Head of caudate nucleus (tissue), 42 donors: ENCODE results near the gene GET4.

Experiments
- DNase-seq, 42 donors: peaks; one replicate each; pipeline versions ENCODE4 v3.0.0 to v3.0.0-alpha.2; 2020 to 2021; ENCODE audit warnings: mixed read lengths in 7 of 42
- intact Hi-C: fragments of 100-400 bp; cut with DNase I; formaldehyde crosslinking; loops from one replicate; pipeline ENCODE4 v1.15.0; 2022

GET4 gene

DNA sequence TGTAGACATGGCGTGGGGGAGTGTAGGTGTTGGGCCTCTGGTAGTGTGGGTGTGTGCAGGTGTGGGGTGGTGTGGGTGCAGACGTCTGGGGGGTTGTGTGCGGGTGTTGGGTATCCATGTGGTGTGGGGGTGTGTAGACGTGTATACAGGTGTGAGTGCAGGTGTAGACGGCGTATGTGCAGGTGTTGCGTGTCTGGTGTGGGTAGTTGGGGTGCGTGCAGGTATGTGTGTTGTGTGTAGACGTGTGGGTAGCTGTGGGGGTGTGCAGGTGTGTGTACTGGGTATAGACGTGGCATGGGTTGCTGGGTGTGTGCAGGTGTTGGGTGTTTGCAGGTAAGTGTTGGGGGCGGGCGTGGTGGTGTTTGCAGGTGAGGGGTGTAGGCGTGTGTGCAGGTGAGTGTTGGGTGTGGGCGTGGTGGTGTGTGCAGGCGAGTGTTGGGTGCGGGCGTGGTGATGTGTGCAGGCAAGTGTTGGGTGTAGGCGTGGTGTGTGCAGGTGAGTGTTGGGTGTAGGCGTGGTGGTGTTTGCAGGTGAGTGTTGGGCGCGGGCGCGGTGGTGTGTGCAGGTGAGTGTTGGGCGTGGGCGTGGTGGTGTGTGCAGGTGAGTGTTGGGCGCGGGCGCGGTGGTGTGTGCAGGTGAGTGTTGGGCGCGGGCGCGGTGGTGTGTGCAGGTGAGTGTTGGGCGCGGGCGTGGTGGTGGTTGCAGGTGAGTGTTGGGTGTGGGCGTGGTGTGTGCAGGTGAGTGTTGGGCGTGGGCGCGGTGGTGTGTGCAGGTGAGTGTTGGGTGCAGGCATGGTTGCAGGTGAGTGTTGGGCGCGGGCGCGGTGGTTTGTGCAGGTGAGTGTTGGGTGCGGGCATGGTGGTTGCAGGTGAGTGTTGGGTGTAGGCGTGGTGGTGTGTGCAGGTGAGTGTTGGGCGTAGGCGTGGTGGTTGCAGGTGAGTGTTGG is 16.6 kb downstream of the GET4 start:
- intact Hi-C loops: no loop called here
- DNase-seq: no peak

DNA sequence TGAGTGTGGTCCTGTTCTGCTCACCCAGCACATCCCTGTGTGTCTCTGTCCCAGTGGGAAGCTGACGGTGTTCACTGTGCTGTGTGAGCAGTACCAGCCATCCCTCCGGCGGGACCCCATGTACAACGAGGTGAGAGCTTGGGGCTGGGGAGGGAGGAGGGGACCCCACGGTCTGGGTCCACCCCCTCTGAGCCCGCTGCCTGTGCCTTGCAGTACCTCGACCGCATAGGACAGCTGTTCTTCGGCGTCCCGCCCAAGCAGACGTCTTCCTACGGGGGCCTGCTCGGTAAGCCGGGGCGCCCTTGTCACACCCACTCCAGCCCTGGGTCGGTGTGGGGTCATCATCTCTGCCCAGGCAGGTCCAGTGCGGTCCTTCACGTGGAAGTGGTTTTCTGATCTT is 17.3 kb downstream of the GET4 start:
- no peak for DNase-seq
- intact Hi-C loops: no loop called here

- intact Hi-C loops: no loop called here
Observed at GRCh38 chr7:894164-894867, 18.0 kb downstream of the GET4 start.

GRCh38 chr7:894927-895450 is 18.6 kb downstream of the GET4 start:
- intact Hi-C loops: no loop called here
- DNase-seq: peak in 1 of 42 donors; percentile 6

More at GRCh38 chr7:894164-894867, 18.0 kb downstream of the GET4 start:
- peak in 12 of 42 donors; percentile 44 to 72 (median 58) for DNase-seq

GRCh38 chr7:895451-896052 is 19.2 kb downstream of the GET4 start:
- intact Hi-C loops: no loop called here

DNA sequence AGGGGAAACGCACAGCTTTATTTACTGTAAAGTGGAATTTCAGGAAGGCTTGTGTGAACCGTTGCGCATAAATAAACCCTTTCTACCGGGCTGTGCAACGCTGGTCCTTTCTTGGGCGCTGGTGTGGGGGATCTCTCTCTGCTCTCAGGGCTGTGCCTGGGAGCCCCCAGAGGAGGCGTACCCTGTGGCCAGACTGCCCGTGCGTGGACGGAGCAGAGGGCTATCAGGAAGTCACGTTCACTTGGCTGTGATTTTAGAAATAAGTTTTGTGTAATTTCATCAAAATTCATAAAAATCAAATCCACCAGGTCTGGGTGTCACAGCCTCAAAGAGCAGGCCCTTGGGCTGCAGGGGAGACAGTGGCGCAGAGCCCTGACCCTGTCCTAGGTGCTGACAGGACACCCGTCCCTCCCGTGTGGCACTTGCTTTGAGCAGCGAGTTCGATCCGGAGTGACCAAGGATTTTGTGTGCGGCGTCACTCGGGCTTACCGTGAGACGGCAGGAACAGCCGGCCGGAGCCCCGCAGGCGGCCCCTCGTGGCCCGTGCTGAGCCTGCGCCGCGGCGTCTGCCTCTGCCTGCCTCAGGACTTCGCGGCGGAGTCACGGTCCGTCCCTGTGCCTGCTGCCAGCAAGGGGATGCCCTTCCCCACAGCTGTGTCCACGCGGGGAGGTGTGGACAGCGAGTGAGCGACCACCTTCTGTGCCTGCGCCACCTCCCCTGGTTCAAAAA is 20.2 kb downstream of the GET4 start:
- intact Hi-C loops: no loop called here
- DNase-seq: no peak

More at GRCh38 chr7:895451-896052, 19.2 kb downstream of the GET4 start:
- DNase-seq: peak in 1 of 42 donors; percentile 1

DNA sequence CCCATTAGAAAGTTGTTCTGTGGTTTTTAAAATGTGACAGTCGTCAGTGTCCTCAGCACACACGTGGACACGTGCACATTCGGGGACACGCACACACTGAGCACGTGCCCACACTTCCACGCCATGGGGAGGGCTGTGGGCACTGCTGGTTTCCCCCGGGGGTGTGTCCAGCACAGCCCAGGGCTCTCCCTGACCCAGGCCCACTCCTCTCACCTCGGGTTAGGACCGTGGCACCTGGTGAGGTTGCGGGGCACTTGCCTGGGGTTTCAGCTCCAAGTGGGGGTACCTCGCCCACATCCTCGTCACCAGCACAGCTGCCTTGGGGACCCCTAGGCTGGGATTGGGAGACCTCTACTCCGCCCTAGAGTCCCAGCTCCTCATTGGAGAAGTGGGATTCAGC is 20.7 kb downstream of the GET4 start:
- DNase-seq: no peak
- intact Hi-C loops: no loop called here

DNA sequence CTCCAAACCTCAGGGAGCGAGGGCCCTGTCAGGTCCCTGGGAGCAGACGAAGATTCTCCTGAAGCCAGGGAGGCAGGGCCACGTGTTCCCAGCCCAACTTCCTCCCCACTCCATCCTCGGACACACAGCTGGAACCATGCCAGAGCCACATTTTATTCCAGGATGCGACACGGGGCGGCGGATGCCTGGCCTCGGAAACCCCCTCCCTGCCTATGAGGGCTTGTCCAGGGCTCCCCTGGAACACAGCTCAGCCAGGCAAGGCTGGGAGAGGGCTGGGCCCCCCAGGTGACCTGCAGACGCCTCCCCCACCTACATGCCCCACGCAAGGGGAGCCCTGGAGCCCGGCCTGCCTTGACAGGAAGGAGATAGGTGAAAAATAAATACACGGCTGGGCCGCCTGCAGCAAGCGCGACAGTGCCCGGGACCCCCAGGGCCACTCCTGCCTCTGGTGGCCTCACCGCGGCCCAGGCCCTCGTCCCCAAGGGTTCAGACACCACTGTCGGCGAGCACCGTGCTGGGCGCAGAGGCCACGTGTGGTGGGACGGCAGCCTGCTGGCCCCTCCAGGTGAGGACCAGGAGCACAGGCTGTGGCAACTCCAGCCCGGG is 21.5 kb downstream of the GET4 start:
- no peak for DNase-seq
- intact Hi-C loops: no loop called here

- no peak for DNase-seq
- intact Hi-C loops: no loop called here
Observed at GRCh38 chr7:898460-898854, 22.1 kb downstream of the GET4 start.

DNA sequence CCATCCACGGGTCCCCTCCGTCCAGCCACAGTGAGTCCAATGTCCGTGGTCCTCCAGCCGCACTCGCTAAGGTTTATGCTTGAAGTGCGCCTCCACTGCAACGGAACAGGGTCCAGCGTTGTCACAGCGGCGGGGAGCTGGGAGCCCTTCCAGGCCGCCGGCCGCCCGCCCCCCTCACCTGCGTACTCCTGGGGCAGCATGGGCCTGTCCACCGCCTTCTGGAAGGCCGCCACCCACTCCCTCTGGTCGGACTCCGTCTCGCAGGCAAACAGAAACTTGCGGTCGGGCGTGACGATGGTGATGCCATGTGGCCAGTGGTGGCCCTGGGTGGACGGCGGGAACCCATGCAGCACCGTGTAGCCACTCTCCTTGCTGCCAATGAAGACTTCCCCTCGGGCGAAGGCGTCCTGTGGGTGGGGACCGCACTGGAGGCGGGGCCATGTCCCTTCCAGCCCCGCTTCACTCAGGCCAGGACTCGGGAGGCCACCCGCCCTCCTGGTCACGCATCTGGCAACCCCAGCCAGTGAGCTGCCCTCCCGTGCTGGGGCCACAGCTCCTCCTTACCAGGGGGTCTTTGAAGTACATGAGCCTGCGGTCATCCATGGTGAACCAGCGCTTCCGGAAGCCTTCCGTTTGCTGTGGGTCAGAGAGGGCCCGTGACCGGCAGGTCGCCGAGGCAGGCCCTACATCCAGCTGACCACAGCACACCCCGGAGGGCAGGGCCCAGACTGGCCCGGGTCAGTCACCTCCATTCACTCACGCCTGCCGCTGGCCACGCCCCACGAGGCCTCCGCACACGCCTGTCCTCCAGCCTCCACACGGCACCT is 22.7 kb downstream of the GET4 start:
- intact Hi-C loops: no loop called here
- DNase-seq: no peak

- DNase-seq: no peak
Observed at GRCh38 chr7:899806-900205, 23.5 kb downstream of the GET4 start.

DNA sequence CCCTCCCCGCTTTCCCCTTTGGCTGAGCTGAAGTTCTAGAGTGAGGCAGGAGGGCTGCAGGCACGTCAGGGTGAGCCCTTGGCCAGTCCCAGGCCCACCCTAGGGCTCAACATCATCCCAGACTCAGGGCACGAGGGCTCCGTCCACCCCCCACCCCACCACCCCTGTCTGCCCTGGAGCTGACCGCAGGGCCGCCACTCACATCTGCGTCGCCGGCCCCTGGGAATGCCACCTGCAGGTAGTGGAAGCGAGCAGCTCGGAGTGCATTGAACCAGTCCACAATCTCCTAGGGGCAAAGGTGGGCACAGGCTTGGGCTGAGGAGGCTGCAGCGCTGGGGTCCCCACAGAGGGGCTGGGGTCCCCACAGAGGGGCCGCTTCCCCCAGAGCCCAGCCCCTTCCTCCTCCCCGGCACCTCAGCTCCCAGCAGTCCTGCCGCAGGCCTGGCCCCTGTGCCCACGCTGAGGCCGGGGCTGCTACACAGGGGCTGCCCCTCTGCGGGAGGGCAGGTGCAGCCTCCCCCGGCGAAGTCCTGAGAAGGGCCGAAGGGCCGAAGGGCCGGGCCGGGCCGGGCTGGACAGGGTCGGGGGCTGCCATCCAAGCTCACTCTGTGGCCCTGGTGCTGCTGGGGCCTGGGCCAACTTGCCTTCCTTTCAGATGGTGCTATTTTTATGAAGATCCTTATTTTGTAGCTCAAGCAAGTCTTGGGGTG is 24.1 kb downstream of the GET4 start:
- no peak for DNase-seq
- intact Hi-C loops: no loop called here

More at GRCh38 chr7:899806-900205, 23.5 kb downstream of the GET4 start:
- intact Hi-C loops: no loop called here

DNA sequence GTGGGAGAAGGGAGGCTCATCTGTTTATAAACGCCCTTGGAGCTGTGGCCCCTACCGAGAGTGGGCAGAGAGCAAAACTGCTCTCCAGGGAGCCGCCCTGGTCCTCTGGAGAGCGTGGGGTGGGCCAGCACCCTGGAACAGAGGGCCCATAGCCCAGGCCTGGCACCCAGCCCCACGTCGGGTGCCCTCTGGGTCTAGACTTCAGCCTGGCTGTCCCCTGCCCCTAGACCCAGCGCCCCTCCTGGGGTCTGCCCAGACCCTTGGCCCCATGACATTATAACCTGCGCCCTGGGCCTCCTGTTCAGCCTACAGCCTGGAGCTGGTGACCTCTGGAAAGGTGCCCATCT is 24.7 kb downstream of the GET4 start:
- no peak for DNase-seq
- intact Hi-C loops: no loop called here

DNA sequence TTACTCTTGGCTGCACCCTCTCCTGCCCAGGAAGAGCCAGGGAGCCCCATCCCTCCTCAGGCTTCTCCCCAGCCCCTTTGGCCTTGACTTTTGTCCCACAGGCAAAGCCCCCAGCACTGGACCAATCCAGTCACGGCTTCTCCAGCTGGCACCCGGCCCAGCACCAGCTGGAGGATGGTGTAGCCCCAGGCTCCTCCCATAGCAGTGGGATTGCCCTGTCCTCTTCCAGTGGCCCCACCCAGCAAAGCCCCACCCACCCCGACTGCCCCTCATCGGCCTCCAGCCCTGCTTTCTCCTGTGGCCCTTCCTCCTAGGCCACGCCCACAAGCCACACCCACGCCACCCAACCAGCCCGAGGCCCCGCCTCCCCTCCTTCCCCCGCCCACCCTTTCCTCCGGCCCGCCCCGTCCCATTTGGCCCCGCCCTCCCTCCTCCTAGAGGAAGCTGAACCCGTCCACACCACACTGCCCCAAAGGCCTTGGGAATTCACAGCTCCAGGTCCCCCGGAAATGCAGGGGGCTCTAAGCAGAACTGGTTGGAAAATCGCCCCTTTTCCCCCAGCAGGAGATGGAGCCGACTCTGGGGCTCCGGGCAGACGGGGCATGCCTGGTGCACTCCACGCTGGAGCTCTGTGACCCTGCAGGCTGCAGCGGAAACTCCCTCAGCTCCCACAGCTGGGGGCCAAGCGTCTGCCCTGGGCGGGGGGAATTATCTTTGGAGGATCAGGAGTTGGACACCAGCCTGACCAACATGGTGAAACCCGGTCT is 25.2 kb downstream of the GET4 start:
- peak in 37 of 42 donors; percentile 41 to 90 (median 72) for DNase-seq
- intact Hi-C loops: no loop called here

- intact Hi-C loops: no loop called here
- DNase-seq: no peak
Observed at GRCh38 chr7:902996-903395, 26.6 kb downstream of the GET4 start.
